ENCODE results near the gene GZF1.
"Not testable (repeated sequence)": the region's sequence is repeated elsewhere in the genome, so short reads cannot be mapped to it uniquely, and the experiment has no call there.

GZF1 gene

DNA sequence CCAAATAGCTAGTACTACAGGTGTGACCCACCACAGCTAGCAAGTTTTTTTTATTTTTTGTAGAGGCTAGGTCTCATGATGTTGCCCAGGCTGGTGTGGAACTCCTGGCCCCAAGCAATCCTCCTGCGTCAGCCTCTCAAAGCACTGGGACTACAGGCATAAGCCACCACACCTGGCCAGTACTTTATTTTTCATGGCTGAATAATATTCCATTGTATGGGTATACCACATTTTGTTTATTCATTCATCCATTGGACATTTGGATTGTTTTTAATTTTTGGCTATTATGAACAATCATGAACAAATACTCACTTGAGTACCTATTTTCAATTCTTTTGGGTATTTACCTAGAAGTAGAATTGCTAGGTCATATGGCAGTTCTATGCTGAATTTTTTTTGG, 18.4 kb upstream of the GZF1 start:
- intact Hi-C loops (cut with DNase I): loop anchor here (10.0 kb wide), 1 partner anchor 289 kb away; no protein-coding TSS in a partner anchor
- no peak for DNase-seq

DNA sequence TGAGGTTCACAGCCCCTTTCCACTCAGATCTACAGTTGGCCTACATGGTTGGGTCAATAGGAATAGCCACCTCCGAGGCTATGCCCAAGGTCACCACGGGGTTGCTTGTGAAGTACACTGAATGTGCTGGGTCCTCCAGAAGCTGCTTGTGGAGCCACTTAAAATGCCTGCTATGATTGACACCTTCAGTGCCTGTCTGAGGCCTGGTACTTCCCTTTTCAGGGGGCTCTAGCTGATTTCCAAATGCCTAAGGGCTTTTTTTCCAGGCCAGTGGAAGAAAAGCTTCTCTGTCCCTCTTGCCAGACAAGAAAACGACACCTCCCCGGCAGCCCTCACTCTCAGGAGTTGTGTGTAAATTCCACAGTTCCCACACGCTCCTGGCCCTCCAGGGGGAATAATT, 17.6 kb upstream of the GZF1 start:
- DNase-seq: no peak
- intact Hi-C loops (cut with DNase I): loop anchor here (10.0 kb wide), 1 partner anchor 290 kb away; no protein-coding TSS in a partner anchor

DNA sequence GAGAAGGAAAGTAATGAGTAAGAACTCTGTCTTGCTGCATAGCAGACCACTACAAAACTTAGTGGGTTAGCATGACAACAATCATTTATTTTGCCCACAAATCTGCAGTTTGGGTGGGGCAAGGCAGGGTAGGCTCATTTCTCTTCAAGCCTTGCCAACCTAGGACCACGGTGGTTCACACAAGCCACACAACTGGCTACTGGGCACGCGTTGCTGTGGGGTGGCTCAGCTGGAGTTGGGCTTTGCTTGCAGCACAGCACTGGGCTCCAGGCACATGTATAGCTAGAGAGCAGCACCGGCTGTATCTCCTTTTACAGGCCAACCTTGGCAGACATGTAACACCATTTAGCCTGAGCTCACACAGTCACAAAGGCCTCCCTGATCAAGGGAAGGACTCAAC, 16.0 kb upstream of the GZF1 start:
- intact Hi-C loops (cut with DNase I): loop anchor here (5.0 to 10.0 kb wide), 2 partner anchors 291 to 1009 kb away; no protein-coding TSS in a partner anchor

DNA sequence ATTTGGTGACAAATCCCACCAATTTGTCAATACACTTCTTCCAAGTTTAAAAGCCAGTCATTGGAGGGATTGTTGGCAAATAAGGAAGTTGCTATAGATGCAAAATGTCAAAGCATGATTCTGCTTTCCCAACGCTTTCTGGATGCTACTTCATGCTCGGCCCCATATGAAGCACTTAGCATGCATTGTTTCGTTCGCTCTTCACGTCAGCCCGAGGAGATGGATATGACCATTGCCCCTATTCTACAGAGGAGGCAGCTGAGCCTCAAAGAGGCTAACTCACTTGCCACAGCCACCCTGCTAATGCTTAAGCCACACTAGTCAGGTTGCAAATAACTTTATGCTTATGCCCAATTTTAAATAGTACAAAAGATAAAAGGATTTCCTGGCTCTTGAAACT, 14.2 kb upstream of the GZF1 start:
- DNase-seq: no peak
- intact Hi-C loops (cut with DNase I): loop anchor here (5.0 to 10.0 kb wide), 2 partner anchors 293 to 1010 kb away; no protein-coding TSS in a partner anchor

More for the DNA sequence above, 16.0 kb upstream of the GZF1 start:
- no peak for DNase-seq

DNA sequence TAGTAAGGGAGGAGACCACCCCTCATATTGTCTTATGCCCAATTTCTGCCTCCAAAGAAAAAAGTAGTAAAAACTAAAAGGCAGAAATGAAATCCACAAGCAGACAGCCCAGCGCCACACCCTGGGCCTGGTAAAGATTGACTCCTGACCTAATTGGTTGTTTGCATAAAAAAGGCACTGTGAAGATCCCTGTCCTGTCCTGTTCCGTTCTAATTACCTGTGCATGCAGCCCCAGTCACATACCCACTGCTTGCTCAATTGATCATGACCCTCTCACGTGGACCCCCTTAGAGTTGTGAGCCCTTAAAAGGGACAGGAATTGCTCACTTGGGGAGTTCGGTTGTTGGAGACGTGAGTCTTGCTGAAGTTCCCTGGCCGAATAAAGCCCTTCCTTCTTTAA, 13.5 kb upstream of the GZF1 start:
- DNase-seq: not testable (repeated sequence)
- intact Hi-C loops (cut with DNase I): loop anchor here (5.0 to 10.0 kb wide), 2 partner anchors 294 to 1011 kb away; no protein-coding TSS in a partner anchor

DNA sequence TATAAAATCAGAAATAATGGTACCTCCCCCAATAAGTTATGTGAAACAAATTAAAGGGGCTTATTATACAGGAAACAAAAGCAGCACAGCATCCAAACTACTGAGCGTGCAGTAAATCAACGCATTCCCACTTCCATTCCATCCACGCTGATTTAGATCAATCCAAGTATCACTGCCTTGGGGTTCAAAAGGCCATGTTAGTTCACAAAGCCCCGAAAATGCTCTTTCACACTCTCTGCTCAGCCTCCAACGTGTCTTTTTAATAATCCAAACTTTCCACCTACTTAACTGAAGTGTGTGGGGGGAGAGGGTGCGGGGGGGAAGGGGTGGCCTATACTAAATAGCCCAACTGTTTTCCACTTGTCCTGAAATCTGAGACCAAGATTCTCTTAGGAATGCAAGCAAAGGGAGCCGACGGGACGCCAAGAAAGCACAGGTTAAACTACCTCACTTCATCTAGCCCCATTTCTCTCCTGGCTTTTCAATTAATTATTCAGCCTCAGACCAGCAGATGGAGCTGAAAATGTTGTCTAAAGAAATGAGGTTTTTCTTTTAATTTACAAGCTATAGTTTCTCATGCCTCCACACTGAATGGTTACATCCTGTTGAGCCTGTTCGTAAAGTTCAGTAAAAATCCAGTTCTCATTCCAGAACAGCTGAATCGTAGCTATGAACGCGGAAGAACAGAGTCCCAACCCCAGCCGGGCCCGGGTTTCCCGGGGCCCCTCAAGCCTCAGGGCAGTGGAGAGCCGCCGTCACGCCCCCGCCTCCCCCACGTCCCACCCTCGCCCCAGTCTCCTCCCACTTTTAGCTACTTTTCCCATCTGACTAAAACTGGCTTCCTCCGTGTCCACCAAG, 12.4 kb upstream of the GZF1 start:
- peak in 4 of 10 donors; percentile 47 to 85 (median 64) for DNase-seq
- intact Hi-C loops (cut with DNase I): loop anchor here (1.0 to 10.0 kb wide), 3 partner anchors 9 to 1012 kb away; no protein-coding TSS in a partner anchor

DNA sequence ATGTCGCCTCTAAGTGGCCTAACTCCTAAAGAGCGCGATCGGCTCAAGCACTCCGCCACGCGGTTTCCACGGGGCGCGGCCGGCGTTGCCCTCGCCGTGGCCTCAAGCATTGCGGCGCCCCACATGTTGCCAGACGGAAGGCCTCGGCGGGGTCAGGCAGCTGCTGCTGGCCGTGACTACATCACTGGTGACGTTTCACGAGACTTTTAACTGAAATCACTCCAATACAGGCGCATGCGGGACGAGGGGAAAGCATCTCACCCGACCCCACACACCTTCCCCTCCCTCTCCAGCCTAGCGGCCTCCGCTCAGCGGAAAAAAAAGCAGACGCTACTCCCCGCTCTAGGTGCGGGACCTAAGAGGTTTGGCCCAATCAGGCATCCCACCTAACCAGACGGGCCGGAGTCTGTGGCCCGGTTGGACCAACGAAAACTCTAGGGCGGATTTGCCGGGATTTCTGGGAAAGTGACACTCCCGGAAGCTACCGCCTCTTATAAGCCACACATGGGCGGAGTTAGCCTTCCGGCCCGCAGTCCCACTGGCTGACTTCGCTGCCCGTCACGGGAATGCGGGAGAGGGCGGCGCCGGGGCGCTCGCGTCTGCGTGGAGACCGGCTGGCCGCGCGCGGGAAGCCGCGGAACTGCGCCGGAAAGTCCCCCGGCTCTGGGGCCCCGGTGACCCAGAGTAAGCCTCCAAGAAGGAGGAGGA, 11.6 kb upstream of the GZF1 start, which contains the start of gene NXT1:
Gene NXT1 (plus strand): TSS at position 596 of the 708 bp plus-strand sequence. CDS start 3,251 bp downstream, outside the sequence.
- intact Hi-C loops (cut with DNase I): loop anchor here (1.0 kb wide), 1 partner anchor 8 kb away; no protein-coding TSS in a partner anchor

DNA sequence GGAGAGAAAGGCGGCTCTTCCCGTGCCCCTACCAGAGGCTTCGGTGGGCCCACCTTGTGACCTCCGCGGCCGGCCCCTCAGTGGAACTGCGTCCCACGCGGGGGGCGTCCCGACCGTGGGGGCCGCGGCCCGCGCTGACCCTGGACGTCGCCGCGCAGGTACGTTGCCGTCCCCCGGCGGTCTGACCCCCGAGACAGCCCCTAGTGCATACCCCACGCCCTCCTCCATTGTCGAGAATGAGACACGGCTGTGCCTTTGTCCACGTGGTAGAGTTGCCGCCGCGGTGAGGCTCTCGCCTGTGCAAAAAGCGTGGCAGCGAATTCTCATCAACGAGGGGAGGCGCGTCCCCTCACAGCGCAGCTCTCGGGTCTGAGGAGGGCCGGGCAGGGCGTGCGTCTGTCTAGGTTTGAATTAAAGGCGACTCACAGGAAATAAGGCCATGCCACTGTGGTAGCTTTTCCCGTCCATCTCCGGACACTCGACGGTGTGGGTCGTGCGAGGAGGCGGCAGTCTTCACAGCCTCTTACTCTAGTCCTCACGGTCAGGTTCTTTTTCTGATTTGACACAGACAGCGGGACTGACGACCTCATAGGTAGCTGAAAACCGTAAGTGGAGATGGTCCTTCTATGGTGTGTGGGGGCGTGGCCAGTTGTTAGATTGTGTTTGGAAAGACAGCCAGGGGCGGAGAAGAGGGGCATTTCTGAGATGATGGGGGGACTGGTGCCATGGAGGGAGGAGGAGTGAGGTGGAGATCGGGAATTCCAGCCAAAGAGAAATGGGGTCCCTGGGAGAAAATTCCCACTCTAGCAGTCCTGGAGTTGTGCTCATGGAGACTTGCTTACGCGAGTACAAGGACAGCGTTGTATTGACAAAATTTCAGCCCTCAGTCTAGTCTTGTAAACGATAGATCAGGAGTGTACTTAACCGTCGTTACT, 10.8 kb upstream of the GZF1 start:
- DNase-seq: peak in 8 of 10 donors; percentile 34 to 90 (median 46)
- intact Hi-C loops (cut with DNase I): loop anchor here (1.0 kb wide), 1 partner anchor 7 kb away; no protein-coding TSS in a partner anchor

More for the DNA sequence above, 11.6 kb upstream of the GZF1 start, which contains the start of gene NXT1:
- DNase-seq: peak; percentile 94 to 100 (median 97)

DNA sequence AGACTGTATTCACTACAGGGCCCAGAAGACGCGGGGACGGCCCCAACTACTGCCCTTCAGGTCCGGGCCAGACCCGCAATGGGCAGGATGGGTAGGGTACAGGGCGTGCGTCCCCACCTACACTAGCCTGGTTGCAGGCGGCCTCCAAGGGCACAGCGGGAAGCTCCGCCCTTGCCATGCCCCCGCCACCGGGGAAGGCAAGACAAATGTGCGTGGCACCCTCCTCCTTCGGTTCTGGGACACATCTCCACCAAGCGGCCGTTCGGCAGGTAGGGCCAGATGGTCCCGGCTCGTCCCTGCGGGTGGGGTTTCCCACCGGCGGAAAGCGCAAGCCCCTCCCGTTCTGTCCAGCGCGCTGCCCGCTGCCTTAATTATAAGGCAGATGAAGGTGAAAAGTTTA, 5.8 kb upstream of the GZF1 start:
- intact Hi-C loops (cut with DNase I): no loop called here
- DNase-seq: no peak

DNA sequence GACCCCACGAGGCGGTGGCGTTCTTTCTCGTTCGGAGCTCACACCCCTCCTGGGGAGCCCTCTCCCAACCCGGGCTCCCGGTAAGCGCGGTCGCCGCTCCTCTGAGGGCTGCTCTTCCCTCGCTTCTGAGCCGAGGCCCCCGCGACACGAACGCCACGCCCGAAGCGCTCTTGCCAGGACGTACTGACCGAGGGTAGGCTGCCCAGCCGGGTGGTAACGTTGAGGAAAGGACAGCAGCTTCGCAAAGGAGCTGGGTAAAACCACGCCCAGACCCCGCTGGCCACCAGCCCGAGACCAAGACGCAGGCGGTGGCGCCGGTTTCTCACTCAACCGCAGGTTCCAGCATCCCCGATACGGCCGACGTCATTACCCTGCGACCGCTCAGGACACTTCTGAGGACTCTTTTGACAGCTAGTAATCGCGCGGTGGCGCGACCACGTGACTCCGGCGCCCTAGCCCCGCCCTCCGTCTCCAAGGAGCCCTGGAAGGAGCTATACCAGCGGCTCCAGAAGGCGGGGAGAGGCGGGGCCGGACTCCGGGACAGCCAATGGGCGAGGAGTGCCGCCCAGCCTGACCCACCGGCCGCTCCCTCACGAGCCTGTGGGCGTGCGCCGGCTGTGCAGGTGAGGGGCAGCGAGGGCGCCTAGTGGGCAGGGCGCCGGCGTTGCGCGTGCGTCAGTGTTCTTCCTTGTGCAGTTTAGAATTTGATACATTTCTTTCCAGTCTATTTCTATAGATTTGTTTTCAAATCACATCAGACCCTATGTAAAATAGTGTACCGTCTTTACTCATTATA, 4.0 kb upstream of the GZF1 start:
- intact Hi-C loops (cut with DNase I): loop anchor here (1.0 kb wide), 1 partner anchor 8 kb away; the partner anchor contains the start of gene NXT1
- peak; percentile 98 to 100 (median 100) for DNase-seq

DNA sequence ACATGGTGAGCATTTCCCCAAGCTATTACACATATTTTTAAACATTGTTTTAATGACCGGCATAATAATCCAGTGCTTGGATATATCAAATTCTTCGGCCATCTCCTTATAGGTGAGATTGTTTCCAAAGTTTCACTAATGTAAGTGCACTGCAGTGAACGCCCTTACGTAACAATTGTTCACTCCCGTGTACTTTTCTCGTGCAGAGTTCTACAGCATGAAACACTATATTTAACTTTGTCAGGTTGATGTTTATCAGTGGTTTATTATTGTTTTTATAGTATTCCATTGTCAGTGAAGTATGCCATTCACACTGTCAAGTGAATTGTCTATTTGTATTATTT, 3.4 kb upstream of the GZF1 start:
- DNase-seq: no peak
- intact Hi-C loops (cut with DNase I): loop anchor here (1.0 kb wide), 1 partner anchor 8 kb away; the partner anchor contains the start of gene NXT1

DNA sequence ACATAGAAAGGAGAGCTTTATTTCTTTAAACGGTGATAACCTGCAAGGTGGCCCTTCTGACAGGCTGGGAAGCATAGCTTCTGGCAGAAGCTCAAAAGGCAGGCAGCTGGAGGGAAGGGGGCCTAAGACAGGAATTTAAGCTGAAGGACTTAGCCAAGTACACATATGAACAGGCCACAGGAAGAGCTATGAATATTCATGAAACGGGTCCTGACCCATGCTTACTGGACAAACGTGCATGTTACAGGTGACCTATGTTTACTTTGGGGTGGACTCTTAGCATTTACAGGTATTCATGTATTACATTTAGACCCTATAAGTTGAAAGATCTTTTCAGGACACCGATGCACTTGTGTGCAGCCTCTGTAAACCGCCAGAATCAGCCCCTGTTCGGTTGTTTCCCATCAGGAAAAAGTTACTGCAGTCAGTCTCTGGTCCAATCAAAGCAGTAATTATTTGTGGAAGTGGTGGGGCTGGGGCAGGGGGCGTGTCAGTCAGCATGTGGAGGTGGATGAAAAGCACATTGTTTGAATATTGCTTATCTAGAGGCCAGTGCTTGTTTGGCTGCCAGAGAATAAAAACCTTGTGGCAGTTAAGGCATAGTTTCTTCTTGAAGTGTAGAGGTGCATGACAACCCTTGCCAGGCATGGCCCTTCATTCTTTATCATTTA, 2.9 kb upstream of the GZF1 start:
- intact Hi-C loops (cut with DNase I): loop anchor here (1.0 kb wide), 1 partner anchor 9 kb away; the partner anchor contains the start of gene NXT1
- no peak for DNase-seq

DNA sequence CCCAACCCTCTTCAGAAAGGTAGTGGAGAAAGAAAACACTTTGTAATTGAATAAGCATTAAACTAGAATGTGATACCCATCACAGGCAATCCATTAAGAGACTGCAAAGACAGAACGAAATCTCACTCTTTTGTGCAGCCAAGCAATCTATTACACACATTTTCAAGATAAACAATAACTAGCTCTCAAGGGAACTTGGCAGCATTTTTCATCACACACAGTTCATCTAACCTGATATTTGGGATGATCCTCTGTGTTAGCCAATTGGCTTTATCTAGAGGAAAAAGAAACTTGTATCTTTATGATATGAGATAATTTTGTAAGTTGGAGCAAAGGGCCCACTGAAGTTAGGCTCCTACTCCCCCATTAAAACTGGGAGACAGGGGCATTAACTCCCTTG, 1.5 kb upstream of the GZF1 start:
- no peak for DNase-seq
- intact Hi-C loops (cut with DNase I): no loop called here

DNA sequence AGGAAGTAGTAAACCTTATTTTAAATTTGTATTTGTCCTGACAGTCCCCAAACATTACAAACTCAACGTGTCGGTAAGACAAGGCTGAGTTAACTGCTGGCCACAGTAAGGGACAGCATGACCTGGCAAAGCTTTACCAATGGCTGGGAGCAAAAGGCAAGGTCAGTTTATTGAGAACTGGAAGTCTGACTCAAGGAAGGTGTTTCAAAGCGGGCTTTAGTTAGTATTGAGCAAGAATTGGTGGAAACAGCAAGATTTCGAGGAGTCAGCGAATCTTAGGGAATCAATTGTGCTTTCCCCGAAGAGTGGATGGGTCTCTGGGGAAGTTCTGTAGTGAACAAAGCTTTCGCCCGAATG, 885 bp upstream of the GZF1 start:
- DNase-seq: no peak
- intact Hi-C loops (cut with DNase I): loop anchor here (1.0 kb wide), 1 partner anchor 60 kb away; the partner anchor contains the start of gene NAPB

DNA sequence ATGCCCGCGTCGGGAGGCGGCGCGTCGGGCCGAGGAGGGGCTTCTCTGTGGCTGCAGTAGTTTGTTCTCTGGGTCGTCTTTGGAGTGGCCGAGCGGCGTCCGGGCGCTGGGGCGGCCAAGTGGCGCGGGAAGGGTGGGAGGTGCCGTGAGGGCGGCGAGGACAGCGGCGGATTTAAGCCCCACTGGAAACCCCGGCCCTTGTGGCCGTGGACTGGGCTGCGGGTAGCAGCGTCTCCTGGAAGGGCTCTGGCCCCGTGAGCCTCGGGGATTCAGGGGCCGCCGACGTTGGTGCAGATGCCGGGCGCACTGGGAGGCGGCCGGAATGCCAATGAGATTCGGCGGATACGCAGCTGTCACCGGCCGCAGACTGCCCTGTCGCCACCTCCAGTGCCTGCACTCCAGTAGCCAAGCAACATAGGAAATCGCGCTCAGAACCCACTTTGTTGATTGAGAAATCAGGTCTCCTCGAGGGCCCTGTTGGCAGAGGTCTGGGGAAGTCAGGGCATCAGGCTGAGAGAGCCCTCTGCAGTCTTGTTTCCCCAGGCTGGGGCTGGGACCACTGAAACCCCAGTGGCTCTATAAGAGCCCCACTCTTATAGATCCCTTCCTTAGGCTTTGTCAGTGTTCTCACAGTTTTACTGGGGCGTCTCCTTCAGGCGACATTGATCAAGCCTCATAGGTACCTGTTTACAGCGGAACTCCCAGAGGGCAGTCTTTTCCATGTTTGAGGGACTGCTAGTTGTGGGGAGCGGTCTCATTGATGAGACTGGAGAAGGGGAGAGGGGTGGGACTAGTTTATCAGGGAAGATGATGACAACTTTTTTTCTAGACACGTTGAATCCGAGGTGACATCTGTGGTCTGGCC, 642 bp downstream of the GZF1 start:
- DNase-seq: peak in 7 of 10 donors; percentile 30 to 87 (median 37)
- intact Hi-C loops (cut with DNase I): no loop called here

DNA sequence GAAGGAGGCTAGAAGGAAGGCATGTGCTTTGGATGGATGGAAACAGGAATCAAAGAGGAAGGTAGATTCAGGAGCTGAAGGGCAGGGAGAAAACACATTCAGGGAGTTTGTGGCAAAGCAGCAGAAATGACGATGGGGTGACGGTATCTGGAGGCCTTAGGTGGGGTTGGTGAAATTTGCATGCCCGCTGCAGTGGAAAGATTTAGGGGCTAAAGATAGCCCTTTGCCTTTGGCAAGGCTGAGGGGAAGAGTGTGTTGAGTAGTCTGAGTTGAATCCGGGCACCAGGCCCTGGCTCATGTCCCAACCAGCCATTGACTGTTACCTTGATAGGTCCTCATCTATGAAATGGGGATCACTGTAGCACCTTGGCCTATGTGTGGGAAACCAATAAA, 1.3 kb downstream of the GZF1 start:
- intact Hi-C loops (cut with DNase I): no loop called here
- DNase-seq: no peak
